A549 (cell line): ENCODE results near the gene SLC6A19. TPM values are rescaled to one million over a fixed set of nuclear protein-coding genes. Genes with fewer than 3 reads are reported as not detected.

Experiments used
- ATAC-seq, 2 experiments: fragments of 200-7000 bp in 1 of 2; fragments of >200 bp in 1 of 2; cut with Nextera tagmentation in 1 of 2; cut with Tn5 transposase in 1 of 2; 3 replicates each; pipeline versions ENCODE4 v1.8.0 to v1.9.1; 2018 to 2020; ENCODE audit warnings: mild to moderate bottlenecking in 1 of 2, moderate library complexity in 1 of 2
- CTCF ChIA-PET: fragments of 300-600 bp; sonication (Branson Sonifier 250); formaldehyde crosslinking; extraction: SDS; loops from one replicate; lab custom pipeline; 2021; ENCODE audit warnings: antibody characterized with exemption, inconsistent platforms; lab: Yijun Ruan, JAX
- POLR2A ChIA-PET: fragments of 350-600 bp; formaldehyde crosslinking; extraction: SDS; loops from one replicate; lab custom pipeline; 2021; ENCODE audit warnings: antibody characterized with exemption, inconsistent platforms; lab: Yijun Ruan, JAX
- DNase-seq, 2 experiments: peaks; one replicate each; pipeline versions ENCODE4 v3.0.0 to v3.0.0-alpha.2; 2011 to 2016; ENCODE audit warnings: low read depth in 1 of 2, low spot score in 1 of 2
- FAIRE-seq: peaks from 2 replicates; lab custom pipeline; 2011; peaks lifted over from hg19 to GRCh38; lab: Jason Lieb, UNC
- H3K27ac ChIP-seq, 2 experiments: fragments of >200 bp; sonication (Bioruptor Twin); formaldehyde crosslinking; 3 replicates each; pipeline ENCODE4 v1.5.1; 2016 to 2017
- H3K4me1 ChIP-seq: fragments of >200 bp; sonication (Bioruptor Twin); formaldehyde crosslinking; 3 replicates; pipeline ENCODE4 v1.6.1; 2016
- H3K4me2 ChIP-seq: fragments of >200 bp; sonication (Bioruptor Twin); formaldehyde crosslinking; 3 replicates; pipeline ENCODE4 v1.6.1; 2016
- H3K4me3 ChIP-seq: fragments of >200 bp; sonication (Bioruptor Twin); formaldehyde crosslinking; 3 replicates; pipeline ENCODE4 v1.5.1; 2016
- H3K9me3 ChIP-seq: fragments of >200 bp; sonication (Bioruptor Twin); formaldehyde crosslinking; 3 replicates; pipeline ENCODE4 v1.6.1; 2016
- BHLHE40 ChIP-seq: IDR thresholded peaks from 2 replicates; pipeline ENCODE4 v1.6.1; 2012; ENCODE audit warnings: low read depth, low read length, inconsistent platforms
- CBX2 ChIP-seq: fragments of 200-600 bp; sonication (generic); IDR thresholded peaks from 2 replicates; pipeline ENCODE4 v1.6.1; 2016; ENCODE audit warnings: low read depth, mild to moderate bottlenecking, borderline replicate concordance
- CHD2 ChIP-seq: fragments of 150-350 bp; IDR thresholded peaks from 2 replicates; pipeline ENCODE4 v1.6.1; 2014; ENCODE audit warnings: low read length; ENCODE audit not compliant: partially characterized antibody
- CHD4 ChIP-seq: fragments of 200-600 bp; sonication (generic); IDR thresholded peaks from 2 replicates; pipeline ENCODE4 v1.6.1; 2016; ENCODE audit warnings: antibody characterized with exemption, mild to moderate bottlenecking, borderline replicate concordance
- E2F6 ChIP-seq: IDR thresholded peaks from 2 replicates; pipeline ENCODE4 v1.6.1; 2012; ENCODE audit warnings: low read depth, borderline replicate concordance
- ELK1 ChIP-seq: fragments of 150-350 bp; IDR thresholded peaks from 2 replicates; pipeline ENCODE4 v1.6.1; 2014; ENCODE audit warnings: low read depth, mild to moderate bottlenecking, low read length
- ESRRA ChIP-seq: fragments of 150-350 bp; IDR thresholded peaks from 2 replicates; pipeline ENCODE4 v1.6.1; 2014; ENCODE audit warnings: mild to moderate bottlenecking, low read length, borderline replicate concordance
- FOSB ChIP-seq: fragments of 250-450 bp; sonication (Bioruptor Pico); IDR thresholded peaks from 2 replicates; pipeline ENCODE4 v1.5.0; 2020; ENCODE audit warnings: mild to moderate bottlenecking, moderate library complexity
- HOXA7 ChIP-seq: fragments of 250-450 bp; sonication (Bioruptor Pico); IDR thresholded peaks from 2 replicates; pipeline ENCODE4 v1.5.0; 2020; ENCODE audit warnings: mild to moderate bottlenecking, moderate library complexity
- JUN ChIP-seq, 2 experiments: fragments of >200 bp; sonication (Bioruptor Twin); formaldehyde crosslinking; IDR thresholded peaks; 2 replicates in 1 of 2; 3 replicates in 1 of 2; pipeline ENCODE4 v1.6.1; 2016 to 2017
- JUNB ChIP-seq: fragments of >200 bp; sonication (Bioruptor Twin); formaldehyde crosslinking; IDR thresholded peaks from 2 replicates; pipeline ENCODE4 v1.6.1; 2016
- KDM1A ChIP-seq: fragments of 200-600 bp; sonication (generic); IDR thresholded peaks from 2 replicates; pipeline ENCODE4 v1.6.1; 2016; ENCODE audit warnings: low read depth, mild to moderate bottlenecking
- MAX ChIP-seq: IDR thresholded peaks from 2 replicates; pipeline ENCODE4 v1.6.1; 2012
- NR3C1 ChIP-seq: fragments of >200 bp; sonication (Bioruptor Twin); formaldehyde crosslinking; IDR thresholded peaks from 3 replicates; pipeline ENCODE4 v1.6.1; 2017
- PBX3 ChIP-seq: IDR thresholded peaks from 2 replicates; pipeline ENCODE4 v1.6.1; 2012
- RCOR1 ChIP-seq: fragments of 150-350 bp; IDR thresholded peaks from 2 replicates; pipeline ENCODE4 v1.6.1; 2014; ENCODE audit warnings: antibody characterized with exemption, low read length, low read depth
- RNF2 ChIP-seq: fragments of 200-600 bp; sonication (generic); IDR thresholded peaks from 2 replicates; pipeline ENCODE4 v1.6.1; 2016; ENCODE audit warnings: low read depth, mild to moderate bottlenecking, antibody characterized with exemption, moderate library complexity, borderline replicate concordance
- SMC3 ChIP-seq: fragments of >200 bp; sonication (Bioruptor Twin); formaldehyde crosslinking; IDR thresholded peaks from 3 replicates; pipeline ENCODE4 v1.6.1; 2018; ENCODE audit warnings: inconsistent platforms
- TP53 ChIP-seq: fragments of 250-450 bp; sonication (Bioruptor Pico); IDR thresholded peaks from 2 replicates; pipeline ENCODE4 v1.5.0; 2021; ENCODE audit warnings: mild to moderate bottlenecking, moderate library complexity
- USF2 ChIP-seq: fragments of 450-650 bp; IDR thresholded peaks from 2 replicates; pipeline ENCODE4 v1.6.1; 2014; ENCODE audit warnings: antibody characterized with exemption
- ZNF302 ChIP-seq: fragments of 250-450 bp; sonication (Bioruptor Pico); IDR thresholded peaks from 2 replicates; pipeline ENCODE4 v1.9.0; 2021; ENCODE audit warnings: inconsistent platforms, mild to moderate bottlenecking, moderate library complexity
- WGBS: methylation state at CpG from one replicate; pipeline ENCODE4 v1.1.6; 2017; ENCODE audit errors: missing lambda C conversion rate; 5-methylcytosine and 5-hydroxymethylcytosine counted together
- polyA plus RNA-seq, 4 experiments: library from polyadenylated mRNA; depleted of rRNA in 3 of 4; stranded (reverse); fragments of >200 nt; fragmentation: RNase III in 1 of 4; extraction: RNeasy Plus Mini Kit Qiagen cat#74134 plus additional on column Dnase treatment in 1 of 4; gene quantifications; 2 replicates in 3 of 4; 3 replicates in 1 of 4; pipeline ENCODE4 v1.2.3, GENCODE V29; 2011 to 2017

The SLC6A19 gene
- polyA plus RNA-seq, 2 of the 4 experiments (the other 2 are of a cell fraction): 0.01 TPM; not detected in 1

- Histone ChIP-seq H3K4me2 (no peak overlapping the region), H3K27ac (no peak overlapping the region), H3K4me3 (no peak overlapping the region), H3K4me1 (no peaks in the 10 kb centered on the region), H3K9me3 (no peaks in the 10 kb centered on the region)
- FAIRE-seq (no peak), DNase-seq (no peak), ATAC-seq (no peak)
- POLR2A ChIA-PET: no interaction called here
- WGBS: 28% methylated on average over 7 of the region's 7 CpGs
- CTCF ChIA-PET: interaction anchor here (1.4 kb wide), 1 partner anchor 23 kb away, joined by 4 read pairs; no protein-coding TSS in a partner anchor
- TF ChIP-seq RNF2: no peak
- TF ChIP-seq NR3C1: no peak
- no peak for TF ChIP-seq FOSB (CRISPR knock-in tag)
- TF ChIP-seq CBX2: no peak
- no peak for TF ChIP-seq RCOR1
- no peak for TF ChIP-seq ESRRA
- TF ChIP-seq SMC3: no peak
- no peak for TF ChIP-seq E2F6
Measured at GRCh38 chr5:1229822-1230221, 28.4 kb downstream of the SLC6A19 start.

GRCh38 chr5:1230551-1230950 is 29.2 kb downstream of the SLC6A19 start:
- 68% methylated on average over 15 of the region's 17 CpGs for WGBS
- POLR2A ChIA-PET: no interaction called here
- Histone ChIP-seq H3K4me1 (no peaks in the 10 kb centered on the region), H3K4me2 (no peak overlapping the region), H3K4me3 (no peak overlapping the region), H3K27ac (no peak overlapping the region), H3K9me3 (peaks cover 5% of the 10 kb centered on the region; the same call in 2 of the 3 replicates)
- CTCF ChIA-PET: interaction anchor here (1.0 to 2.2 kb wide), 4 partner anchors 9 to 24 kb away, joined by 3 to 9 read pairs (median 4); no protein-coding TSS in a partner anchor
- TF ChIP-seq RCOR1: no peak
- TF ChIP-seq PBX3: no peak
- TF ChIP-seq SMC3: no peak
- TF ChIP-seq USF2: no peak
- no peak for TF ChIP-seq BHLHE40
- no peak for TF ChIP-seq JUN (IDR thresholded peaks at IDR 0.05)
- no peak for TF ChIP-seq ELK1
- TF ChIP-seq HOXA7 (CRISPR knock-in tag): no peak
- TF ChIP-seq TP53 (CRISPR knock-in tag): no peak
- TF ChIP-seq CHD2: no peak
- TF ChIP-seq JUNB: no peak
- no peak for TF ChIP-seq MAX
- TF ChIP-seq RNF2: no peak
- no peak for TF ChIP-seq CHD4
- no peak for TF ChIP-seq ZNF302 (CRISPR knock-in tag)
- no peak for TF ChIP-seq NR3C1
- TF ChIP-seq KDM1A: no peak
- DNase-seq (no peak), FAIRE-seq (no peak), ATAC-seq (peak in 1 of 2 experiments; percentile 11; a peak in 1 of 6 replicates)
